ENCODE data around the gene LURAP1L. TPM values are rescaled to one million over a fixed set of nuclear protein-coding genes. Genes with fewer than 3 reads are reported as not detected.

LURAP1L gene
- total RNA-seq, 4 donors from 2014 or later: 9.1 to 19.8 (median 15.1) TPM

DNA sequence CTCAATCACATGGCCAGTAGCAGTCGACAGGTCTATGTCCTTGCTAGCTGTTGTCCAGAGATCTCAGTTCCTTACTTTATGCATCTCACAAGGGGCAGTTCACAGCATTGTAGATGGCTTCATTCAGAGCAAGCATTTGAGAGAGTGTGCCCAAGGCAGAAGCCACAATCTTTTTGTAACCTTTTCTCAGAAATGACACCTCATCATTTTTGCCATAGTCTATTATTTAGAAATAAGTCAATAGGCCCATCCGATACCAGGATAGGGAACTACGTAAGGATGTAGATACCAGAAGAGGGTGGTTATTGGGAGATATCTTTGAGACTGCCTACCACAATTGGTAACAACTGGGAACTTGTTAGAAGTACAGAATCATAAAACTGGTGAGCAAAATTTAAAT lies 37.1 kb downstream of the LURAP1L start:
- 94 to 95% methylated on average over 3 of the region's 3 CpGs for WGBS, 2 donors
- no peak for TF ChIP-seq POLR2A (IDR thresholded peaks at IDR 0.05)
- TF ChIP-seq, protein P1, sequence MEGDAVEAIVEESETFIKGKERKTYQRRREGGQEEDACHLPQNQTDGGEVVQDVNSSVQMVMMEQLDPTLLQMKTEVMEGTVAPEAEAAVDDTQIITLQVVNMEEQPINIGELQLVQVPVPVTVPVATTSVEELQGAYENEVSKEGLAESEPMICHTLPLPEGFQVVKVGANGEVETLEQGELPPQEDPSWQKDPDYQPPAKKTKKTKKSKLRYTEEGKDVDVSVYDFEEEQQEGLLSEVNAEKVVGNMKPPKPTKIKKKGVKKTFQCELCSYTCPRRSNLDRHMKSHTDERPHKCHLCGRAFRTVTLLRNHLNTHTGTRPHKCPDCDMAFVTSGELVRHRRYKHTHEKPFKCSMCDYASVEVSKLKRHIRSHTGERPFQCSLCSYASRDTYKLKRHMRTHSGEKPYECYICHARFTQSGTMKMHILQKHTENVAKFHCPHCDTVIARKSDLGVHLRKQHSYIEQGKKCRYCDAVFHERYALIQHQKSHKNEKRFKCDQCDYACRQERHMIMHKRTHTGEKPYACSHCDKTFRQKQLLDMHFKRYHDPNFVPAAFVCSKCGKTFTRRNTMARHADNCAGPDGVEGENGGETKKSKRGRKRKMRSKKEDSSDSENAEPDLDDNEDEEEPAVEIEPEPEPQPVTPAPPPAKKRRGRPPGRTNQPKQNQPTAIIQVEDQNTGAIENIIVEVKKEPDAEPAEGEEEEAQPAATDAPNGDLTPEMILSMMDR (IDR thresholded peaks at IDR 0.05): no peak
- no peak for DNase-seq (ENCODE audit: low spot score in 2 of 2)
- intact Hi-C loops (cut with DNase I; ENCODE audit: low total_unique reads): no loop called here
- no peak overlapping the region for H3K4me3 ChIP-seq (ENCODE audit: low read depth, poor library complexity, severe bottlenecking)

DNA sequence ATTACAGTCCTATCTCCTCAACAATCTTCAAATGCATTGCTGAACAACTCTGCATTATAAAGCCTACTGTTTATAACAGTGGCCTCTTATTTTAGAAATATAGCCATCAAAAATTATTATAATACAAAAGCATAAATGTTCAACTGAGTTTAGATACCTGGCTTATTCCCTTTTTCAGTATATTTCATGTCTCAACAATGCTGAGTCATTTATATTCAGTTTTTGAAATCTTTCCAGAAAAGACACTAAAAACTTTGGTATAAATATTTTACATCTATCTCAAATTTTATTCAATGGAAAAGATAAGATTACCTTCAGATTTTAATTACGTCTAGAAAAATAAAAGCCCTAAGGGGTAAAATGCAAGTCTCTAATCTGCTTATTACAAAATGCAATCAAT lies 37.9 kb downstream of the LURAP1L start:
- H3K4me3 ChIP-seq (ENCODE audit: low read depth, poor library complexity, severe bottlenecking): no peak overlapping the region
- no peak for DNase-seq (ENCODE audit: low spot score in 2 of 2)
- TF ChIP-seq, protein P1 (IDR thresholded peaks at IDR 0.05): no peak
- TF ChIP-seq POLR2A (IDR thresholded peaks at IDR 0.05): no peak
- intact Hi-C loops (cut with DNase I; ENCODE audit: low total_unique reads): no loop called here
- WGBS, 2 donors: 39 to 48% methylated on average over 1 of the region's 1 CpG

DNA sequence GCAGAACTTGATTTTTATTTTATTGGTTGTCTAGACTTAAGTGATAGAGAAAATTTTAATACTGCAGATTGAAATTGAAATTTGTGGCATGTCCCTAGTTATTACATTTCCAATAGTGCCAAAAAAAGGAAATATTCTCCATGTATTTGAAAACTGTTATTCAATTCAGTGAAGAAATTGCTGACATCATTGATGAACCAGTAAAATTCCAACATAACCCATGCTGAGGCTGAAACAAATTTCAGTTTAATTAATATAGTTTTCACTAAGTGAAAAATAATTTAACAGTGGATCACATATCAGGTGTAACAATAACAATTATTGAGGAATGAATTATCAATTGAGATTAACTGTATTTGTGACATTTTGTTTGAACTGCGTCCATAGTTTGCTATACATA lies 38.7 kb downstream of the LURAP1L start:
- TF ChIP-seq, protein P1 (IDR thresholded peaks at IDR 0.05): no peak
- no peak for TF ChIP-seq POLR2A (IDR thresholded peaks at IDR 0.05)
- 88 to 89% methylated on average over 1 of the region's 1 CpG for WGBS, 2 donors
- no peak for DNase-seq (ENCODE audit: low spot score in 2 of 2)
- H3K4me3 ChIP-seq (ENCODE audit: low read depth, poor library complexity, severe bottlenecking): no peak overlapping the region
- intact Hi-C loops (cut with DNase I; ENCODE audit: low total_unique reads): no loop called here

DNA sequence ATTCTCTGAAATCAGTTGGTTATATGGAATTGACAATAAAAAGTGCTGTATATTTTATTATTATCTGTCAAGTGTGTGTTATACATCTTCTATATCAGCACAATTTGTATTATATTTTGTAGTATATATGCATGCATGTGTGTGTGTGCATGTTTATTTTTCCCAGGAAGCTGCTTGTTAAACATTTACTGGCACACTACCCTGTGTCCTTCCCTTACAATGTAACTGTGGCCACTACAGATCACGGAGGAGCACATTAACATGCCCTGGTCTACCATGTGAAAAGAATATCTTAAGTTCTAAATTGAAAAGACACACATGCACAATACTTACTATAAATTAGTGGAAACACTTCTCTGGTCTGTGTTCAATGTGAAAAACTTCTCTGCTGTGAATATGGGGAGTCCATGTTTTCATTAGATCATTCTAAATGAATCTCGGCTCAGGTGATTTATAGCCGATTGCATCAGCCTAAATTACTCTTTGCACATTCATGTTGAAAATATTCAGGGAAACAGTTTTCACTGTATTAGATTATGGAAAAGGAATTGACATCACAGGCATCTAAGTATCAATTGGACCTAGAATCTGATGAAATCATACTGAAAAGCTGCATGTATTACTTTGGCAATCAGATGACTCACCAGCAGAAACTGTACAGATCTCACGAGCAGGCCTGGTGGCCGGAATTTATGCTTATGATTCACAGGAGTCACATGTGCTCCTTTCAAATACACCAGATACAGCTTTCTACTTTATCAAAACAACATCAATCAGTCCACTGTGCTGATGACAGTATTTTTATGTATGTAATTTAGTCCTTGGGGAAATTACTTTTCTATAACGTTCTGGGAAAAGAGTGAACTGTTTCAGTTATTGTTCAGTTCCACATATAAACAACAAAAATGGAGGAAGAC lies 39.4 kb downstream of the LURAP1L start:
- no peak overlapping the region for H3K4me3 ChIP-seq (ENCODE audit: low read depth, poor library complexity, severe bottlenecking)
- intact Hi-C loops (cut with DNase I; ENCODE audit: low total_unique reads): no loop called here
- TF ChIP-seq, protein P1 (IDR thresholded peaks at IDR 0.05): no peak
- no peak for TF ChIP-seq POLR2A (IDR thresholded peaks at IDR 0.05)
- peak in 1 of 2 donors; percentile 79 for DNase-seq (ENCODE audit: low spot score in 2 of 2)
- WGBS, 2 donors: 13% methylated on average over 6 of the region's 6 CpGs

DNA sequence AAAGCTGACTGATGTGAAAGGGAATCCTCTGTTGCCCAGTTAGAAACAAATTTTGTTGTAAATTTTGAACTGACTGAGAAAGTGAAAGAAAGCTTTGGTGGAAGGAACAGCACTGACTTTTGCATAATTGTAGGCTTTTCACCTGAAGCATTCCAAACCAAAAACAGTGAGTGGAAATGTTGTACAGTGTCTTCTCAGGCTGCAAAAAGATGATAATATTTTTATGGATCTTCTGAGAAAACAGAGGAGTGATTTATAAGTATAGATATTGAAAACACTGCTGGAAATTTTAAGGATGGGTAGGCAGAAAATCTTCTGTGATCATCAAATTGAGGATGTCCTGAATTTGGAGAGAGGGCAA lies 40.0 kb downstream of the LURAP1L start:
- DNase-seq (ENCODE audit: low spot score in 2 of 2): no peak
- intact Hi-C loops (cut with DNase I; ENCODE audit: low total_unique reads): no loop called here
- TF ChIP-seq, protein P1 (IDR thresholded peaks at IDR 0.05): no peak
- TF ChIP-seq POLR2A (IDR thresholded peaks at IDR 0.05): no peak
- H3K4me3 ChIP-seq (ENCODE audit: low read depth, poor library complexity, severe bottlenecking): no peak overlapping the region

All from lower leg skin (tissue), 4 donors.